Left hindlimb (tissue), 1 donor: ENCODE data around the gene KLHL40.
A peak's percentile ranks its signal among the peaks of the same experiment; 100 is the strongest.

Experiments used
- DNase-seq: peaks from one replicate; pipeline ENCODE4 v3.0.0-alpha.2; 2018

Gene KLHL40

DNA sequence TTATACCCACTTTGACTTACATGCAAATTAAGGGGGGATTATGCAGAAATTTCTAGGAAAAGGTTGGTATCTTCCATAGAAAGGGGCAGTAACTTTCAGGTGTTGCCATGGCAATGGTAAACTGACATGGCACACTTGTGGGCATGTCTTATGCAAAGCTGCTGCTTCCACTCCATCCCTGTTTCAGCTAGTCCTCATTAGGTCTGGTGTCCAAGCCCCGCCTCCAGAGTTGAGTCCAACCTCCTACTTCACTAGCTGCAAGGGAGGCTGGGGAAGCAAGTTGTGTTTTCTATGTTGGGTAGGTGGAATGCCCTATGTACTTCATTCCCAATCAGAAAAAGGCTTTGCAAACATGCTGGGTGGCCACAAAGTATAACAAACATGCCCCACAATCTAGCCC lies 14.7 kb upstream of the KLHL40 start:
- DNase-seq = no peak

DNA sequence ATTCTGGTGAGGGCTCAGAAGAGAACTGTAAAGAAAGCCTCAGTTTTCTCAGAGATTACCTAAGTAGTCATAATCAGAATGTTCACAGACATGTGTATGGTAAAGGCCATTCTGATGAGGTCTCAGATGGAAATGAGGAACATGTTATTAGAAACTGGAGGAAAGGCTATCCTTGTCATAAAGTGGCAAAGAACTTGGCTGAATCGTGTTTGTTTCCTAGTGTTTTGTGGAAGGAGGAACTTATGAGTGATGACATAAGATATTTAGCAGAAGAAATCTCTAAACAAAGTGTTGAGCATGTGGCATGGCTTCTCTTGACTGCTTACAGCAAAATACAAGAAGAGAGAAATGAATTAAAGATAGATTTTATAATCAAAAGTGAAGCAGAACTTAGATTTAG lies 12.8 kb upstream of the KLHL40 start:
- DNase-seq = no peak

DNA sequence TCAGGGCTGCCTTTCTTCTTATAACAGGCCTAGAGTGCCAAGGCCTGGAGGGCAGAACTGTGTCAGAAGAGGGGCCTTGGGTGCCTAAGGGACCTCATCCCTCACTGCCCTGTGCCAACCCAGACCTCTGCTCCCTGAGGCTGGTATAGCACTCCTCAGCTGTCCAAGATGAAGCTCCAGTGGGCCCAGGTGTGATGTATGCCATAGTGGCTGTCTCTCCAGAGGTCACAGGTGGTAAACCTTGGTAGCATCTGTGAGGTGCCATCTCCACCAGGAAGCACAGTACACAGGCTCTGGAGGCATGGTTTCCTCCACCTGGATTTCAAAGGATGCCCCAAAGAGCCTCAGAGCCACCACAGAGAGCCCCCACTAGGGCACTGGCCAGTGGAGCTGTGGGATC lies 12.3 kb upstream of the KLHL40 start:
- no peak for DNase-seq

DNA sequence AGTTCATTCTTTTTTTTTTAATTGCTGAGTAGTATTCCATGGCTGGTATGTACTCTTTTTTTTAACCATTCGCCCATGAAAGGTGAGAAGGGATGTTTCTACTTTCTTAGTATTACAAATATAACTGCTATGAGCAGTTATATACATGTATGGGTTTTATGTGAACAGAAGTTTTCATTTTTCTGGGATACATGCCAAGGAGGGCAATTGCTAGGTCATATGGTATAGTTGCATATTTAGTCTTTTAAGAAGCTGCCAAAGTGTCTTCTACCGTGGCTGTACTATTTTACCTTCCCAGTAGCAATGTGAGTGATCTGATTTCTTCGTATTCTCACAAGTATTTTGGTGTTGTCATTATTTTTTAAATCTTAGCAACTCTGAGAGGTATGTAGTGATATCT lies 11.2 kb upstream of the KLHL40 start:
- DNase-seq = no peak

DNA sequence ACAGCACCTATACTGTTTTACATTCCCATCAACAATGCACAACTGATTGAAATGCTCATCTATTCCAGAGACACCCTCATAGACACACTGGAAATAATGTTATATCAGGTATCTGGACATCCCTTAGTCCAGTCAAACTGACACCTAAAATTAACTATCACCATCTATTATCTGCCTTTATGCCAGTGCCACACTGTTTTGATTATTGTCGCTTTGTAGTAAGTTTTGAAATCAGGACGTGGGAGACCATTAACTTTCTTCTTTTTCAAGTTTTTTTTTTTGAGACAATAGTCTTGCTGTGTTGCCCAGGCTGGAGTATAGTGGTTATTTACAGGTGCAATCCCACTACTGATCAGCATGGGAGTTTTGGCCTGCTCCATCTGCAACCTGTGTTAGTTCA lies 9.4 kb upstream of the KLHL40 start:
- DNase-seq = no peak

DNA sequence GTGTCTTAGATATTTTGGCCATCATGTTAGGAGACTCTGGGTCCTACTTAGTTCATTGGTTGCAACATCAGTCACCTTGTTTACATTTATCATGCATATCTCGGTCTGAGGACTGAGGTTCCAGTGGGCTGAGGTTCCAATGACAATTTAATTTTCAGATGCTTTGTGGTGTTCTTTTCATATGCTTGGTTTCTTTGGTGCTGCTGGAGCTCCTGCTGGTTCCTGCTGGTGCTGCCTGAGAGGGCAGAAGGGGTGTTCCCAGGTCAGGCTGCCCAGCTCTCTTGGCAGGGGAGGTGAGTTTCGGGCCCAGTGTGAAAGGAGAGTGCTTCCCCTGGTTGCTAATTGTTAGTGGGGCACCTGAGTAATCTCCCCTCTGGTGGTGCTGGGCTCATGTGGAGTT lies 6.9 kb upstream of the KLHL40 start:
- peak; percentile 10 for DNase-seq

DNA sequence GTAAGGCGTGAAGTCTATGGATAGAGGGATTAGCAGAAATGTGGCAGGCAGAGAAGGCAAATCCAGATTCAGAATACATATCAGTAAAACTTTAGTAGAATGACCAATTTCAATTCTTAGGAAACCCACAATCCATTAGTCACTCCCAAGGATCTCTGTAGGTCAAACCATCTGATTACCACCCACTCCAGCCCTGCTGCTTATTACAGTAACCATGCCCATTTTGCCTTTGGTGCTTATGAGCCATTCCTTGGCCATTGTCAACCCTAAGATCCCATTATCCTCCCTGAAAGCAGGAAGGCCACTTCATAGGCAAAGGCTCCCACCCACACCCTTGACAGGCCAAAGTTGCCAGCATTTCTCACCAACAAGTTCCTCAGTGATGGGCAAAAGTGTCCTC lies 5.1 kb upstream of the KLHL40 start:
- no peak for DNase-seq

DNA sequence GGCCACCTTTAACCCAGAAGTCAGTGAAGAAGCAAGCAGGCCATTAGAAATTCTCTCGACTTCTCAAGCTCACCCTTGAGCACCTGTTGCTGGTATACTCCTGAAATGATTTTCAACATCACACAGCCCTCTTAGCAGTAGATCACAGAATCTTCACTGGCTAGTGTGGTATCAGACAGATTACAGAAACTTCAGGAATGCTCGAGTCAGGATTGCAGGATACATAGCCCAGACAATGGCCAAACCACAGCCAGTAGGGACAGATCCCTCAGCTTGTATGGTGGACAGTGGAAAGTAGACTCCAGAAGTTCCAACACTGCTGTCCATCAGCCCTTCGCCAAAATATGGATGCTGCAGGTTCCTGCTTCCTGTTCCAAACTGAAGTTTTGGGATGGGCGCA lies 4.5 kb upstream of the KLHL40 start:
- no peak for DNase-seq

DNA sequence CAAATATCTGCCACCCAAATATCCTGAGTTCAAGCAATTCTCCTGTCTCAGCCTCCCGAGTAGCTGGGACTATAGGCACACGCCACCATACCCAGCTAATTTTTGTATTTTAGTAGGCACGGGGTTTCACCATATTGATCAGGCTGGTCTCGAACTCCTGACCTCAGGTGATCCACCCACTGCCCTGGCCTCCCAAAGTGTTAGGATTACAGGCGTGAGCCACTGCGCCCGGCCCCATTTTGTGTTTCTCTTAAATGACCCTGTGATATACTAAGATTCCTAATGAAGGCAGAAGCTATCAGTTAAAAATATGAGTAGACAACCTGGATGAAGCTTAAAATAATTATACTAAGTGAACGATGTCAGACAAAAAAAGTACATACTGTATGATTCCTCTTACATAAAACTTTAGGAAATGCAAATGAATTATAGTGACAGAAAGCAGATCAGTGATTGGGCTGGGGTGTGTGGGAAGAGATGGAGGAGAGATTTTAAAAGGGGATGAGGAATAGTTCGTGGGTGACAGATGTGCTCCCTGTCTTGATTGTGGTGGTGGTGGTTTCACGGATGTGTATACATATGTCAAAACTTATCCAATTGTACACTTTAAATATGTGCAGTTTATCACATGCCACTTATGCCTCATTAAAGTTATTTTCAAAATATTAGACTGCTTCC lies 3.8 kb upstream of the KLHL40 start:
- DNase-seq = no peak

DNA sequence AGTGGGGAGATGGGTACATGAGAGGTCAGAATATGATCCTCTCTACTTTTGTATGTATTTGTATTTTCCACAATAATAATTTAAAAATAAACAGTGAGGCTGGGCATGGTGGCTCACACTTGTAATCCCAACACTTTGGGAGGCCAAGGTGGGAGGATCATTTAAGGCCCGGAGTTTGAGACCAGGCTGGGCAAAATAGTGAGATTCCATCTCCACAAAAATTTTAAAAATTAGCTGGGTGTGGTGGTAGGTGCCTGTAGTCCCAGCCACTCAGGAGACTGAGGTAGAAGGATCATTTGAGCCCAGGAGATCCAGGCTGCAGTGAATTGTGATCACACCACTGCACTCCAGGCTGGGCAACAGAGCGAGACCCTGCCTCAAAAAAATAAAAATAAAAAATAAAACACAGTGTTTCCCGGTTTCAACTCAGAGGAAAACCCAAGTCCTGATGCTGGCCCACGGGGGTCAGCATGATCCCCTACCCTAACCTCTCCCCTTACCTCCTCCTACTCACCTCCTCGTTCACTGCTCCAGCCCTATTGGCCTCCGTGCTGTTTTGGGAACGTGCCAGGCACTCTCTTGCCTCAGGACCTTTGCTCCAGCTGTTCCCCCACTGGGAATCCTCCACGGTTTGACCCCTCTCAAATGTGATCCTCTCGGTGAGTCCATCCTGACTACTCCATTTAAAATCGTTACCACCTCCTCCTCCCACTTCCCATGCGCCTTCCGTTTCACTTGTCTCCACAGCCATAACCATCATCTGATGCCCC lies 2.9 kb upstream of the KLHL40 start:
- peak; percentile 6 for DNase-seq

DNA sequence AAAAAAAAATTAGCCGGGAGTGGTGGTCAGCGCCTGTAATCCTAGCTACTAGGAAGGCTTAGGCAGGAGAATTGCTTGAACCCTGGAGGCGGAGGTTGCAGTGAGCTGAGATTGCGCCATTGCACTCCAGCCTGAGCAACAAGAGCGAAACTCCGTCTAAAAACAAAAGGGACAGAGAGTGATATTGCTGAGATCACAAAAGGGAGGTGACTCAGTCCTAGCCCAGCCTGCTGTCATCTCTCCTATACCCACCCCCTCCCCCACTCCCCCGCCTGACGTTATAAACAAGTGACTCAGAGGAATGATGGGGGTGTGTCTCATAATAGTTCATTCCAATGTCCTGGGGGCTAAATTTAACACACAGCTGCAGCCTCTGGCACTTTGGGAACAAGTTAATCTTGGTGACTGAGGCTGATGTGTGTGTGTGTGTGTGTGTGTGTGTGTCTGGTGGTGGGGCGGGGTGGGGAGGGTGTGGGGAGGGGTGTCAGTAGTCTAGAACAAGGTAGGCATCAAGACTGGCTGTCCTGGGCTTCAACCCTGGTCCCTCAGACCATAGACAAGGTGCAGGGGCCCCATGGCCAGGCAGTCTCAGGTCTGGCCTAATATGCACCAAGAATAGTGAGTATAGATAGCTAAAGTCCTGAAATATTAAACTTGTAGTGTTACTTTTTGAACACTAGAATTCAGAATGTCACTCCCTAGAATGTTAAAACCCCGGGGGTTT lies 1.3 kb upstream of the KLHL40 start:
- DNase-seq = peak; percentile 61

DNA sequence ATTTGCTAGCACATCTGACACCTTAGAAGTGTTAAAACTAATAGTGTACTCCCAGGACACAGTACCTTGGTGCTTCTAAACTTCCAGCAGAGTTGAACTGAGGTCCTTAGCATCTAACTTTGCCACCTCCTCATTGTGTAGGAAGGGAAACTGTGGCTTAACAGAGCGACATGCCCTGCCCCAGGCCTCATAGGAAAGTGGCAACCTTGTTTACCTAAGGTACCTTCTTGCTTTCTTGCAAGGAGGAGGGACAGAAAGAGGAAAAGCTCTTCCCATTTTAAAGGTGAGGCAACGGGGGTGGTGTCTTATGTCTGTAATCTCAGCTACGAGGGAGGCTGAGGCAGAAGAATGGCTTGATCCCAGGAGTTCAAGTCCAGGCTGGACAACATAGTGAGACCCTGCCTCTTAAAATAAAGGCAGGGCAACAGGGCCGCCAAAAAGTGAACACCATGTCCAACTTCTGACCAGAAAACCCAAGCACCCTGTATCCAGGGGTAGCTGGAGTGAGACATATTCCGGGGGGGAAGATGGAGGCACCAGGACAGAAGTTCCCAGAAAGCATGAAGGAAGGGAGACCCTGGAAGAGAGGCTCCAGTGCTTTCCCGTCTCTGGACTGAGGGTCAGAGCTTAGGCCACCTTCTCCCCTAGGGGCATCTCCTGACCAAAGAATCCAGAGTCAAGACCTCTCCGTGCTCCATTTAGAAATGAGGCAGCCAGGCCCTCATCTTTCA lies 540 bp upstream of the KLHL40 start:
- DNase-seq = no peak

DNA sequence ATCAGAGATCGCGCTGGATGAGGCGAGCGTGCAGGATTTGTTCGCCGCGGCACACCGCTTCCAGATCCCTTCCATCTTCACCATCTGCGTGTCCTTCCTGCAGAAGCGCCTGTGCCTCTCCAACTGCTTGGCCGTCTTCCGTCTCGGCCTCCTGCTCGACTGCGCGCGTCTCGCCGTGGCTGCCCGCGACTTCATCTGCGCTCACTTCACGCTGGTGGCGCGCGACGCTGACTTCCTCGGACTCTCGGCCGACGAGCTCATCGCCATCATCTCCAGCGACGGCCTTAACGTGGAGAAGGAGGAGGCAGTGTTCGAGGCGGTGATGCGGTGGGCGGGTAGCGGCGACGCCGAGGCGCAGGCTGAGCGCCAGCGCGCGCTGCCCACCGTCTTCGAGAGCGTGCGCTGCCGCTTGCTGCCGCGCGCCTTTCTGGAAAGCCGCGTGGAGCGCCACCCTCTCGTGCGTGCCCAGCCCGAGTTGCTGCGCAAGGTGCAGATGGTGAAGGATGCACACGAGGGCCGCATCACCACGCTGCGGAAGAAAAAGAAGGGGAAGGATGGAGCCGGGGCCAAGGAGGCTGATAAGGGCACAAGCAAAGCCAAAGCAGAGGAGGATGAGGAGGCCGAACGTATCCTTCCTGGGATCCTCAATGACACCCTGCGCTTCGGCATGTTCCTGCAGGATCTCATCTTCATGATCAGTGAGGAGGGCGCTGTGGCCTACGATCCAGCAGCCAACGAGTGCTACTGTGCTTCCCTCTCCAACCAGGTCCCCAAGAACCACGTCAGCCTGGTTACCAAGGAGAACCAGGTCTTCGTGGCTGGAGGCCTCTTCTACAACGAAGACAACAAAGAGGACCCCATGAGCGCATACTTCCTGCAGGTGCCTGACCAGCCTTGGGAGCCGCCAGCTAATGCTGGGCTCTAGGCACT lies 819 bp downstream of the KLHL40 start:
- DNase-seq = peak; percentile 28

DNA sequence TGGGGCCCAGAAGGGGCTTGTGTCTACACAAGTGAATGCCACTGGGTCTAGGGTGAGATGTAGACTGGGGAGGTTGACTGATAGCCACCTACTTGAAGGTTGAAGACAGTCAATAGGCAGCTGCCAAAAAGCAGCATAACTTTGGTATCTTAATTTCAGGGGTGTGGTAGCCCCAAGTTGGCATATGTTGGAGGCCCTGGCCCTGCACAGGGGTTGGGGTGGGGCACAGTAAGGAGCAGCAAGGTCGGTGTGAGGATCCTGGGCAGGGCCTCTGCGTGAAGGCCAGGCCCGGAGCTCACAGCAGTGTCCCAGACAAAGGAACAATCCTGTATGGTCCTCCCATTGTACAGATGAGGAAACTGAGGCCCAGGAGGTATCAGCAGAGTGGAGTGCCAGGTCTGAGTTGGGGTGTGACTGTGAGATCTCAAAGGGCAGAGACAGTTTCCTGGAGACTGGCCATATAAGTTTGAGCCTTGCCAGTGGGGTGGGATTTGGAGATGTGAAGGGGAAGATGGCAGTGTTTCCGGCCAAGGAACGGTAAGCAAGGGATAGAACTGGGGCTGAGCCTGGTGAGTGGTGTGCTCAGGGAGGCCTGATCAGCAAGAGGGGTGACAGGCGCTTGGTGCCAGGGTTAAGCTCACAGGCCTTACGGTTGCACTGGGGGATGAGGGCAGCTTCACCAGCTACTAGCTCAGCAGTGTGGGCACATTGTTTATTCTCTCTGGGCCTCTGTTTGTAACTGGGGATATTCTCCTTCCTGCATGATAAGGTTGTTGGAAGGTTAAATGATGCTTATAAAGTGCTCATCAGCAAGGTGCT lies 1.7 kb downstream of the KLHL40 start:
- peak; percentile 10 for DNase-seq

DNA sequence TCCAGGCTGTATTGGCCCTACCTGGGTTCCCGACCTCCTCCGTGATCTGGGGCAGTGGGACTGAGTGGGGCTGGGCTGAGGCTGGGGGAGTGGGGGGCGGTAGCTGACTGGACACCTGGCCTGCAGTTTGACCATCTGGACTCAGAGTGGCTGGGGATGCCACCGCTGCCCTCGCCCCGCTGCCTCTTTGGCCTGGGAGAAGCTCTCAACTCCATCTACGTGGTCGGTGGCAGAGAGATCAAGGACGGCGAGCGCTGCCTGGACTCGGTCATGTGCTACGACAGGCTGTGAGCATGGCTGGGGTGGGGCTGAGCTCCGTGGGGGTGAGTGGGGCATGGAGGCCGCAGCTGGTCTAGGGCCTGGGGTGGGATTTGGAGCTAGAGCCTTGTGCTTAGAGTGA lies 2.7 kb downstream of the KLHL40 start:
- peak; percentile 23 for DNase-seq

DNA sequence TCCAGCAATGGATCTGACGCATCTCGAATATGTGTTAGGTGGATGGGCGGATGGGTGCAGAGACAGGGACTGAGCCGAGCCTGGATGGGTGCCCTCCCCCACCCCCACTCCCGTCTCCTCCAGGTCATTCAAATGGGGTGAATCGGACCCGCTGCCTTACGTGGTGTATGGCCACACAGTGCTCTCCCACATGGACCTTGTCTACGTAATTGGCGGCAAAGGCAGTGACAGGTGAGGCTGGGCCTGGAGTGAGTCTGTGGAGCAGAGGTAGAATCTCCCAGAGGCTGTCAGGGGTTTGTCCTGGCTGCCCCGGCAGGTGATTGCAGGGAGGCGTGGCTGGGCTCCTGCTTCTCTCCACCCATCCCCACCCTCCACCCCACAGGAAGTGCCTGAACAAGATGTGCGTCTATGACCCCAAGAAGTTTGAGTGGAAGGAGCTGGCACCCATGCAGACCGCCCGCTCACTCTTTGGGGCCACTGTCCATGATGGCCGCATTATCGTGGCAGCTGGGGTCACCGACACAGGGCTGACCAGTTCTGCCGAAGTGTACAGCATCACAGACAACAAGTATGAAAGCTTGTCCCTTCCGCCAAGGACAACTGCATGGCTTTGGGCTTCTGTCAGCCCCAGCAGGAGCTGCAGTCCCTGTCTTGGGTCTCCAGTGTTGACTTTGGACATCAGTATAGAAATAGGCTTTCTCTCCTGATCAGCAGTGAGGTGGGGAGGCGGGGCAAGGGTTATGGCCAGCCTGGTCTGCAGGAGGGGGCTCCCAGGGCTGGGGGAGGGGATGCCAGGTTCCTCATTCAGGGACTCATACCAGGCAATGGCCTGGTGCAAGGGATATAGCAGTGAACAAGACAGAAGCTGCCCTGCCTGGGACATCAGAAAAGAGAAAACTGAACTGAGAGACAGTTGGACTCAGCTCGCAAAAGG lies 3.4 kb downstream of the KLHL40 start:
- peak; percentile 10 for DNase-seq

DNA sequence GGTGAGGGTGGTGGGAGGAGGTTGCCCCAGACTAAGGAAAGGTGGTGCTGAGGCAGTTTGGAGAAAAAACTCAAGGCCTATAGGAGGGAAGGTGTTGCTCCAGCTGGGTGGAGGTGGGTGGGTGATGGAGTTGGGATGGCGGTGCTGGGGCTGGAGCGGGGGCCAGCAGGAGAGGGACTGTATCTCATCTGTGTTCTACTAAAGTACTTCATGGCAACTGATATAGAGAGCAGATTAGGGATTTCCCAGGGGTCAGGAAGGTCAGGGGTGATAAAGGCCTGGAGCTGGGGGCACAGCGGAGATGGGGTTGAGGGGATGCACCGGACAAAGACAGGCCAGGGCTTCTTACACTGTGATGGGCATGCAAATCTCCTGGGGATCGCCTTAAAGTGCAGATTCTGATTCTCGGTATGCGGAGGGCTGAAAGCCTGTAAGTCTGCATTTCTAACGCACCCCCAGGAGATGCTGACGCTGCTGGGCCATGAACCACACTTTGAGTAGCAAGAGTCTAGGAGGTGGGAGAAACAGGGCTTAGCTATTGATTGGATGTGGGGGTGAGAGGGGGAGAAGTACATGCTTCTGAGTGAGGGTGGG lies 4.2 kb downstream of the KLHL40 start:
- peak; percentile 10 for DNase-seq

DNA sequence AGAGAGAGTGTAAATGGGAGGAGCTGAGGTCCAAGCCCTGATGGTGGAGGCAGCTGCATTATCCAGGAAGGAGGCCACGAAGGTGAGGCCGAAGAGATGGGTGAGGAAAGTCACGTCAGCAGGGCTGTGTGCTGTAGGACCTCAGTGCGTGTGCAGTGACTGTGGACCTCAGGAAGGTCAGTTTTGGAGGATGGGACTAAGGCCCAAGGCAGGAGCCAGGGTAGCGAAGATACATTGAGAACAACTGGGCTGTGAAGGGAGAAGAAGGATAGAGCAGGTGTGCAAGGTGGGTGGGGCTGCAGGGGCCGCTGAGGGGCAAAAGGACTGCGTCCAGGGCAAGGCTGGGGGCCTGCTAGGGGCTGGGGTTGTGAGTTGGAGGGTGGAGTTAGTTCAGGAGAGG lies 4.9 kb downstream of the KLHL40 start:
- DNase-seq = no peak
